ENCODE data around the gene TES.
A peak's percentile ranks its signal among the peaks of the same experiment; 100 is the strongest.
"Not testable (repeated sequence)": the region's sequence is repeated elsewhere in the genome, so short reads cannot be mapped to it uniquely, and the experiment has no call there.

The TES gene

DNA sequence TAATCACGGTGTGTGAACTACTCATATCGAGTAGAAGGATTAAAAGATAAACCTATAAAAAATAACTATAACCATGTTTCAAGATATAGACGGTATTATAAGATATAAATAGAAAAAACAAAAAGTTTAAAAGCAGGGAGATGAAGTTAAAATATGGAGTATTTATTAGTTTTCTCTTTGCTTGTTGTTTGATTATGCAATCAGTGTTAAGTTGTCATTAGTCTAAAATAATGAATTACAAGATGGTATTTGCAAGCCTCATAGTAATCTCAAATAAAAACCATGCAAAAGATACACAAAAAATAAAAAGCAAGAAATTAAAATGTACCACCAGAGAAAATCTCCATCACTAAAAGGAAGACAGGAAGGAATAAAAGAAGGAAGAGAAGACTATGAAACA, 83.3 kb downstream of the TES start:
- no peak for FAIRE-seq

DNA sequence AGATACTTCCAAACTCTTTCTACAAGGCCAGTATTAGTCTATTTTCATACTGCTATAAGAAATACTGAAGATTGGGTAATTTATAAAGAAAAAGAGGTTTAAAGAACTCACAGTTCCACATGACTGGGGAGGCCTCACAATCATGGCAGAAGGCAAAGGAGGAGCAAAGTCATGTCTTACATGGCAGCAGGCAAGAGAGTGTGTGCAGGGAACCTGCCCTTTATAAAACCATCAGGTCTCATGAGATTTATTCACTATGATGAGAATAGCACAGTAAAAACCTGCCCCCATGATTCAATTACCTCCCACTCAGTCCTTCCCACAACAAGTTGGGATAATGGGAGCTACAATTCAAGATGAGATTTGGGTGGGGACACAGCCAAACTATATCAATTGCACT, 85.6 kb downstream of the TES start:
- not testable (repeated sequence) for FAIRE-seq

DNA sequence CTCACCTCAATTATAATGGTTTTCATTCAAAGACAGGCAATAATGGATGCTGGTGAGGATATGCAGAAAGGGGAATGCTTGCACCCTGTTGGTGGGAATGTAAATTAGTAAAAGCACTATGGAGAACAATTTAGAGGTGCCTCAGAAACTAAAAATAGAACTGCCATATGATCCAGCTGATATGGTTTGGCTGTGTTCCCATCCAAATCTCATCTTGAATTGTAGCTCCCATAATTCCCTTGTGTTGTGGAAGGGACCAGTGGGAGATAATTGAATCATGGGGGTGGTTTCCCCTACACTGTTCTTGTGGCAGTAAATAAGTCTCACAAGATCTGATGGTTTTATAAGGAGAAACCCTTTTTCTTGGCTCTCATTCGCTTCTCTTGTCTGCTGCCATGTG, 87.7 kb downstream of the TES start:
- FAIRE-seq: no peak

DNA sequence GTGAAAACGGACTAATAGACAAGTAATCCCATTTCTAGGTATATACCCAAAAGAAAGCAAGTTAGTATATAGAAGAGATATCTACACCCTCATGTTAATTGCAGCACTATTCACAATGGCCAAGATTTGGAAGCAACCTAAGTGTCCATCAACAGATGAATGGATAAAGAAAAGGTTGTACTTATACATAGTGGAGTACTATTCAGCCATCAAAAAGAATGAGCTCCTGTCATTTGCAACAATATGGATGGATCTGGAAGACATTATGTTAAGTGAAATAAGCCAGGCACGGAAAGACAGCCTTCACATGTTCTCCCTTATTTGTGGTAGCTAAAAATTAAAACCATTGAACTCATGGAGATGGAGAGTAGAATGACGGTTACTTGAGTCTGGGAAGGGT, 88.2 kb downstream of the TES start:
- FAIRE-seq: no peak

DNA sequence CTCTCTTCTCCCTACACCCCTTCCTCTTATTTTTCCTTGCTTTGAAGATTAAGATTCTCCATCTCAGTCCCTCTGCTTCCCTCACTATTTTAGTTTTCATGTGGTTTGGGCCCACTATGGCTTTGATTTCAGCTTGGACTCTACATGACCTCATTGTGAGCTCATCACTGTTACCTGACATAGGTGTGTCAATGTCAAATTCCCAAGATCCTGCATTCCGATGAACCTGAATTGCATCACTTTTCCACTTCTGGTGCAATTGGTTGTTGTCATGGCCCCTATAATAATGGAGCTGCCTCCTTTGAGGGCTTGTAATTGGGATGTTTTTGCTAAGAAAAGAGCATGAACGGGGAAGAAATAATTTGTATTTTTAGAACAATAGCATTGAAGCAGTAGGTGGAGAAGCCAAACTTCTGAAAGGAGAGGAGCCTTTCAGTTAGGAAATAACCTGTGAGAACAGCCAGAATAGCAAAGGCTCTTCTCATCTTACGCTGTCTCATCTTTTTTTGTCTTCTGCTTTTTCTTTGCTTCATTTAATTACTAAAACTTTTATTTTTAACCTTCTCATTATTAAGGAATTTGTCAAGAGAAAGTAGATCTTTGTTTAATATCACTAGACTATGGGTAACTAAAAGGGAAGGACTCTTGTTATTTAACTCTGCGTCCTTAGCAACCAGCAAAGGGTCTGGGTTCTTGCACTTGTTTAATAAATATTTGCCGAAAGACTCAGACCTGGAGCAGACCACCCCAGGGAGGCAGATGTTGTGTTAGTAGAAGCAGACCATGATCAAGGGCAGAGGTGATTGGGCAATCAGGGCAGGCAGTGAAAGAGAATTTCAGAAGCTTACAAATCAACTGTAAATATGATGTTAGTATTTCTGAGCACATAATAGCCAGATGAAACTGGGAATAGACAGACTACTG, 95.4 kb downstream of the TES start:
- no peak for FAIRE-seq

DNA sequence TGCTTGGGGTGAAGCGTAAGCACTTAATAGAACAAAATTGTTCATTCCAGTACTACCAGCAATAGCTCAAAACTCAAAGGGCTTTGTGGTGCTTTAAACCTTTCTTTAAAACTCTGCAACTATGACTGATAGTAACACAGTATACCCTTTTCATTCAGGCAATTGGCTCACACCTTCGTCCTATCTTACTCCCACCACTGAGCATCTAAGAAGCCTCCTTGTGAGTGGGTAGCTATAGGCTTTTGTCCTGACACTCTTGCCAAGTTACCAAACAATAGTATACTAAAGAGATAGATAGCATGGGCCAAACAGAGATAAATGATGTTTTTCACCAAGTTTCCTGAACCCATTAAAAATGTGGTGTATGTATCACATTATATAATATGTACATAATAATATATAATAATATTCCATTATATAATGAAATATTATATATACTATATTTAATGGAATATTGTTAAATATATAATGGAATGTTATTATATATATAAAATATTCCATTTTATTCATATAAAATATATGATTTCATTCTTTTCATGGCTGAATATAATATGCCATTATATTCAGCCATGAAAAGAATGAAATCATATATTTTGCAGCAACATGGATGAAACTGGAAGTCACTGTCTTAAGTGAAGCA, 96.2 kb downstream of the TES start:
- peak; percentile 55 for FAIRE-seq

DNA sequence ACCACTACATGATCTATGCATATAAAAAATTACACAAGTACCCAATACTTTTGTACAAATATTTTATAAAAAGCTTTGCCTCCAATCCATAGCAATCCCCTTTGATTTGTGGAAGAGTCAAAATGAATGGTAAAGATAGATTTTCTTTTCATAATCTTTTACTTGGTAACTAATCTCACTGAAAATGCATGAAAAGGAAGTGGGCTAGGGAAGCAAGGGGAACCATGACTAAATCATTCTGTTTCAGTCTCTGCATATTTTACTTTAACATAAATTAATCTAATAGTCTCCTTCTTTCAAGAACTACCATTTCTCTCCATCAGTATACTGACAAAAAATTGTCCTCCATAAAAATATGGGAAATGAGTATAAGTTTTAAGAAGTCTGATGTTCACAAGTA, 96.9 kb downstream of the TES start:
- FAIRE-seq: no peak

Measured in colon (tissue), 2 donors.